ENCODE measurements around the gene ZNF496. TPM values are rescaled to one million over a fixed set of nuclear protein-coding genes. Genes with fewer than 3 reads are reported as not detected.
A peak's percentile ranks its signal among the peaks of the same experiment; 100 is the strongest.

The ZNF496 gene
- total and polyA plus RNA-seq, 2 of the 4 experiments (the other 2 are of a cell fraction) = 11.7 to 16.2 TPM

DNA sequence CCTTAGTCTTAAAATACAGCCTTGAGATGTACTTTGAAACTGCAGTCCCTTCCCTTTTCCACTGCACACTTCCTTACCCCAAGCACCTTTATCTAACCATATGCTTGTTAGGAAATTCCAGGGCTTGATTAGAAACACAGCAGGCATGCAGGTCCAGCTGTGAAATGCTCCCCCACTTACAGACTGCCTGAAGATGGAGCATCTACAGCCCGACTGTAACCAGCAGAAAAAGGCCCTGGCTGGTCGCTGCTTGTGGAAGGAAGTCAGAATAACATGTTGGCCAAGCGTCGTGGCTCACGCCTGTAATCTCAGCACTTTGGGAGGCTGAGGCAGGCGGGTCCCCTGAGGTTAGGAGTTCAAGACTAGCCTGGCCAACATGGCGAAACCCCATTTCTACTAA lies 38.6 kb downstream of the ZNF496 start:
- no peak overlapping the region for H4K5ac ChIP-seq (ENCODE audit: low read depth, low read length)
- no peak overlapping the region for H4K8ac ChIP-seq (ENCODE audit: low read depth in 2 of 2, low read length in 2 of 2)
- H3K4me3 ChIP-seq (ENCODE audit: insufficient read depth, low read depth, low read length) = no peak overlapping the region
- no peak overlapping the region for H2BK20ac ChIP-seq (ENCODE audit: low read depth, low read length)
- POLR2A ChIA-PET (ENCODE audit: unreplicated experiment) = no interaction called here
- no peak overlapping the region for H3K4me2 ChIP-seq (ENCODE audit: low read depth, low read length)
- no peak overlapping the region for H3K56ac ChIP-seq (ENCODE audit: extremely low read depth, insufficient read depth, low read length)
- TF ChIP-seq MAFK (IDR thresholded peaks at IDR 0.05; ENCODE audit: low read depth, low read length) (no peak), FOS (IDR thresholded peaks at IDR 0.05; ENCODE audit: low read depth, low read length) (no peak), RFX5 (IDR thresholded peaks at IDR 0.05; ENCODE audit: low read depth, low read length) (no peak), RAD21 (IDR thresholded peaks at IDR 0.05; ENCODE audit: low read length) (no peak), BHLHE40 (IDR thresholded peaks at IDR 0.05; ENCODE audit: low read depth, low read length) (no peak; the same call in 1 of the 2 replicates), MXI1 (IDR thresholded peaks at IDR 0.05; ENCODE audit: borderline replicate concordance, low read depth, low read length) (no peak), SMC3 (IDR thresholded peaks at IDR 0.05; ENCODE audit: low read depth, low read length) (no peak), USF2 (IDR thresholded peaks at IDR 0.05; ENCODE audit: low read depth, low read length) (no peak), RCOR1 (IDR thresholded peaks at IDR 0.05; ENCODE audit: insufficient replicate concordance, low read length) (no peak), ELK1 (IDR thresholded peaks at IDR 0.05; ENCODE audit: borderline replicate concordance, low read depth, low read length) (no peak), NFE2L2 (IDR thresholded peaks at IDR 0.05; ENCODE audit: low read depth, low read length) (no peak), CEBPB (IDR thresholded peaks at IDR 0.05; ENCODE audit: low read depth, low read length) (no peak)
- TF ChIP-seq, protein P1, sequence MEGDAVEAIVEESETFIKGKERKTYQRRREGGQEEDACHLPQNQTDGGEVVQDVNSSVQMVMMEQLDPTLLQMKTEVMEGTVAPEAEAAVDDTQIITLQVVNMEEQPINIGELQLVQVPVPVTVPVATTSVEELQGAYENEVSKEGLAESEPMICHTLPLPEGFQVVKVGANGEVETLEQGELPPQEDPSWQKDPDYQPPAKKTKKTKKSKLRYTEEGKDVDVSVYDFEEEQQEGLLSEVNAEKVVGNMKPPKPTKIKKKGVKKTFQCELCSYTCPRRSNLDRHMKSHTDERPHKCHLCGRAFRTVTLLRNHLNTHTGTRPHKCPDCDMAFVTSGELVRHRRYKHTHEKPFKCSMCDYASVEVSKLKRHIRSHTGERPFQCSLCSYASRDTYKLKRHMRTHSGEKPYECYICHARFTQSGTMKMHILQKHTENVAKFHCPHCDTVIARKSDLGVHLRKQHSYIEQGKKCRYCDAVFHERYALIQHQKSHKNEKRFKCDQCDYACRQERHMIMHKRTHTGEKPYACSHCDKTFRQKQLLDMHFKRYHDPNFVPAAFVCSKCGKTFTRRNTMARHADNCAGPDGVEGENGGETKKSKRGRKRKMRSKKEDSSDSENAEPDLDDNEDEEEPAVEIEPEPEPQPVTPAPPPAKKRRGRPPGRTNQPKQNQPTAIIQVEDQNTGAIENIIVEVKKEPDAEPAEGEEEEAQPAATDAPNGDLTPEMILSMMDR (conservative IDR thresholded peaks at IDR 0.05; ENCODE audit: low read depth, low read length) = no peak
- intact Hi-C loops (cut with micrococcal nuclease) (loop anchor here (10.0 kb wide), 1 partner anchor 188 kb away; the partner anchor contains the start of gene ZNF669), in situ Hi-C loops (cut with MboI; ENCODE audit: low sequenced_read_pairs) (no loop called here), dilution Hi-C loops (cut with HindIII; ENCODE audit: low sequenced_read_pairs, unreplicated experiment) (no loop called here)
- H2AK9ac ChIP-seq (replicated peaks; ENCODE audit: low read depth, low read length, poor library complexity) = no peak overlapping the region
- no peak overlapping the region for H3K14ac ChIP-seq (replicated peaks; ENCODE audit: low read depth, low read length)
- H3K18ac ChIP-seq (ENCODE audit: low read depth, low read length) = no peak overlapping the region
- peaks cover 8% of the 10 kb centered on the region; the same call in 1 of the 2 replicates for H3K9me1 ChIP-seq (ENCODE audit: insufficient read depth, low read length)
- WGBS, 2 experiments (ENCODE audit: extremely low coverage in 2 of 2, insufficient read length in 1 of 2) = 80% methylated on average over 1 of the region's 7 CpGs; no CpG with 5 or more reads in 1 of the 2 experiments
- H2BK15ac ChIP-seq (ENCODE audit: low read depth, low read length) = no peak overlapping the region
- H2AFZ ChIP-seq (replicated peaks; ENCODE audit: low read length, poor library complexity) = no peak overlapping the region
- peak; percentile 44; the same call in 1 of the 2 replicates for ATAC-seq (ENCODE audit: low read depth)
- no peak overlapping the region for H3K4ac ChIP-seq (ENCODE audit: low read depth, low read length)
- H3K9ac ChIP-seq (ENCODE audit: low read depth, low read length) = no peak overlapping the region
- H2AK5ac ChIP-seq (ENCODE audit: low read depth, low read length) = no peak overlapping the region
- no peak overlapping the region for H2BK120ac ChIP-seq (ENCODE audit: low read depth, low read length)
- CTCF ChIA-PET = no interaction called here
- H3K4me1 ChIP-seq (ENCODE audit: control insufficient read depth, insufficient read depth, low read length) = peaks cover 10% of the 10 kb centered on the region
- no peaks in the 10 kb centered on the region for H3K36me3 ChIP-seq (ENCODE audit: control insufficient read depth, insufficient read depth, low read length)
- DNase-seq = peak; percentile 72
- no peaks in the 10 kb centered on the region for H3K27me3 ChIP-seq (ENCODE audit: control insufficient read depth, insufficient read depth, low read length)
- H4K20me1 ChIP-seq (ENCODE audit: insufficient read depth, low read length) = peaks cover 4% of the 10 kb centered on the region; the same call in 1 of the 2 replicates
- no peaks in the 10 kb centered on the region for H3K79me1 ChIP-seq (ENCODE audit: low read depth in 1 of 2, low read length in 2 of 2)
- H3K27ac ChIP-seq (ENCODE audit: insufficient read depth, low read length) = no peak overlapping the region
- BruUV-seq (replicated peaks) = no TSS peak
- no peak overlapping the region for H3K23ac ChIP-seq (ENCODE audit: low read depth, low read length)
- H4K91ac ChIP-seq (ENCODE audit: insufficient read depth, low read depth, low read length) = no peak overlapping the region
- no peak overlapping the region for H2BK5ac ChIP-seq (ENCODE audit: low read depth, low read length, poor library complexity, severe bottlenecking)
- peaks cover 2% of the 10 kb centered on the region; the same call in 1 of the 2 replicates for H3K9me3 ChIP-seq (ENCODE audit: control insufficient read depth, insufficient read depth, low read length)
